ENCODE results near the gene GNAQ. TPM values are rescaled to one million over a fixed set of nuclear protein-coding genes. Genes with fewer than 3 reads are reported as not detected.

The GNAQ gene
- polyA plus RNA-seq, 1 of the 3 experiments (the other 2 are of a cell fraction) = 20.9 TPM

- TF ChIP-seq, protein P1, sequence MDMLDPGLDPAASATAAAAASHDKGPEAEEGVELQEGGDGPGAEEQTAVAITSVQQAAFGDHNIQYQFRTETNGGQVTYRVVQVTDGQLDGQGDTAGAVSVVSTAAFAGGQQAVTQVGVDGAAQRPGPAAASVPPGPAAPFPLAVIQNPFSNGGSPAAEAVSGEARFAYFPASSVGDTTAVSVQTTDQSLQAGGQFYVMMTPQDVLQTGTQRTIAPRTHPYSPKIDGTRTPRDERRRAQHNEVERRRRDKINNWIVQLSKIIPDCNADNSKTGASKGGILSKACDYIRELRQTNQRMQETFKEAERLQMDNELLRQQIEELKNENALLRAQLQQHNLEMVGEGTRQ (IDR thresholded peaks at IDR 0.05; ENCODE audit: borderline replicate concordance, low read depth, low read length) = no peak
- TF ChIP-seq TEAD4 (IDR thresholded peaks at IDR 0.05; ENCODE audit: borderline replicate concordance, insufficient read depth) = no peak
- TF ChIP-seq, protein P2, sequence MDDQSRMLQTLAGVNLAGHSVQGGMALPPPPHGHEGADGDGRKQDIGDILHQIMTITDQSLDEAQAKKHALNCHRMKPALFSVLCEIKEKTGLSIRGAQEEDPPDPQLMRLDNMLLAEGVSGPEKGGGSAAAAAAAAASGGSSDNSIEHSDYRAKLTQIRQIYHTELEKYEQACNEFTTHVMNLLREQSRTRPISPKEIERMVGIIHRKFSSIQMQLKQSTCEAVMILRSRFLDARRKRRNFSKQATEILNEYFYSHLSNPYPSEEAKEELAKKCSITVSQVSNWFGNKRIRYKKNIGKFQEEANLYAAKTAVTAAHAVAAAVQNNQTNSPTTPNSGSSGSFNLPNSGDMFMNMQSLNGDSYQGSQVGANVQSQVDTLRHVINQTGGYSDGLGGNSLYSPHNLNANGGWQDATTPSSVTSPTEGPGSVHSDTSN (IDR thresholded peaks at IDR 0.05) = no peak
- TF ChIP-seq RAD21 (IDR thresholded peaks at IDR 0.05; ENCODE audit: low read length) = 0 out of 2 replicates have a peak, but pooled peaks have one; percentile 11
- no peak for TF ChIP-seq RXRA (IDR thresholded peaks at IDR 0.05; ENCODE audit: borderline replicate concordance, low read depth)
- peak; percentile 57 for TF ChIP-seq GATA2 (CRISPR knock-in tag; IDR thresholded peaks at IDR 0.05)
- TF ChIP-seq TCF12 (IDR thresholded peaks at IDR 0.05) = no peak
- no peak for TF ChIP-seq MAX (IDR thresholded peaks at IDR 0.05; ENCODE audit: low read depth)
- TF ChIP-seq FOXJ3 (CRISPR knock-in tag; IDR thresholded peaks at IDR 0.05) = peak; percentile 74; the same call in 1 of the 2 replicates
- no peak for TF ChIP-seq POLR2AphosphoS5 (IDR thresholded peaks at IDR 0.05; ENCODE audit: low read depth, low read length)
These were observed 63.1 kb downstream of the GNAQ start (continued) for GRCh38 chr9:77968506-77968905.

GRCh38 chr9:77966718-77967117 lies 64.9 kb downstream of the GNAQ start:
- peaks cover 2 to 19% of the 10 kb centered on the region in 2 experiments; a peak in 3 of 4 replicates for H3K4me1 ChIP-seq (ENCODE audit: control insufficient read depth in 1 of 2, insufficient read depth in 2 of 2, low read depth in 1 of 2, low read length in 1 of 2)
- no peaks in the 10 kb centered on the region for H3F3A ChIP-seq (replicated peaks; ENCODE audit: insufficient read depth)
- WGBS (ENCODE audit: low lambda C conversion rate) = 96% methylated on average over 8 of the region's 8 CpGs
- POLR2A ChIA-PET = no interaction called here
- H3K9ac ChIP-seq = no peak overlapping the region
- peaks cover 96% of the 10 kb centered on the region for H3K79me2 ChIP-seq (ENCODE audit: insufficient read depth)
- no peak overlapping the region for H3K4me2 ChIP-seq
- H3K27me3 ChIP-seq (ENCODE audit: insufficient read depth) = no peaks in the 10 kb centered on the region
- peaks cover 24% of the 10 kb centered on the region for H4K20me1 ChIP-seq (ENCODE audit: insufficient read depth)
- no peaks in the 10 kb centered on the region for H3K9me2 ChIP-seq
- no peaks in the 10 kb centered on the region for H3K9me3 ChIP-seq
- no peak for DNase-seq
- no peak for TF ChIP-seq NRF1 (IDR thresholded peaks at IDR 0.05; ENCODE audit: low read depth, low read length)
- TF ChIP-seq FOXM1 (IDR thresholded peaks at IDR 0.05; ENCODE audit: low read depth) = no peak
- TF ChIP-seq, protein P2 (IDR thresholded peaks at IDR 0.05) = no peak
- no peak for TF ChIP-seq ELF1 (IDR thresholded peaks at IDR 0.05)
- TF ChIP-seq SIN3A (IDR thresholded peaks at IDR 0.05; ENCODE audit: borderline replicate concordance, low read depth, low read length) = no peak
- TF ChIP-seq, protein P1 (IDR thresholded peaks at IDR 0.05; ENCODE audit: borderline replicate concordance, low read depth, low read length) = no peak
- TF ChIP-seq, protein P3, sequence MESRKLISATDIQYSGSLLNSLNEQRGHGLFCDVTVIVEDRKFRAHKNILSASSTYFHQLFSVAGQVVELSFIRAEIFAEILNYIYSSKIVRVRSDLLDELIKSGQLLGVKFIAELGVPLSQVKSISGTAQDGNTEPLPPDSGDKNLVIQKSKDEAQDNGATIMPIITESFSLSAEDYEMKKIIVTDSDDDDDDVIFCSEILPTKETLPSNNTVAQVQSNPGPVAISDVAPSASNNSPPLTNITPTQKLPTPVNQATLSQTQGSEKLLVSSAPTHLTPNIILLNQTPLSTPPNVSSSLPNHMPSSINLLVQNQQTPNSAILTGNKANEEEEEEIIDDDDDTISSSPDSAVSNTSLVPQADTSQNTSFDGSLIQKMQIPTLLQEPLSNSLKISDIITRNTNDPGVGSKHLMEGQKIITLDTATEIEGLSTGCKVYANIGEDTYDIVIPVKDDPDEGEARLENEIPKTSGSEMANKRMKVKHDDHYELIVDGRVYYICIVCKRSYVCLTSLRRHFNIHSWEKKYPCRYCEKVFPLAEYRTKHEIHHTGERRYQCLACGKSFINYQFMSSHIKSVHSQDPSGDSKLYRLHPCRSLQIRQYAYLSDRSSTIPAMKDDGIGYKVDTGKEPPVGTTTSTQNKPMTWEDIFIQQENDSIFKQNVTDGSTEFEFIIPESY (IDR thresholded peaks at IDR 0.05; ENCODE audit: borderline replicate concordance, low read depth) = no peak
- no peak for TF ChIP-seq YY1 (IDR thresholded peaks at IDR 0.05; ENCODE audit: low read depth)
- TF ChIP-seq TAF1 (IDR thresholded peaks at IDR 0.05; ENCODE audit: borderline replicate concordance, low read depth, low read length) = no peak
- H3K4me3 ChIP-seq (ENCODE audit: low read depth in 2 of 2, low read length in 1 of 2) = no peak overlapping the region
- no peak overlapping the region for H3K27ac ChIP-seq (ENCODE audit: low read depth in 2 of 2, low read length in 1 of 2)
- CTCF ChIA-PET = no interaction called here
- H3K36me3 ChIP-seq (replicated peaks in 1 of 2; ENCODE audit: control insufficient read depth in 1 of 2, insufficient read depth in 2 of 2, low read length in 1 of 2) = no peaks in the 10 kb centered on the region
- no peak overlapping the region for H2AFZ ChIP-seq (ENCODE audit: low read depth)

Measured in SK-N-SH (cell line).